ENCODE data around the gene TYMS.

DNA sequence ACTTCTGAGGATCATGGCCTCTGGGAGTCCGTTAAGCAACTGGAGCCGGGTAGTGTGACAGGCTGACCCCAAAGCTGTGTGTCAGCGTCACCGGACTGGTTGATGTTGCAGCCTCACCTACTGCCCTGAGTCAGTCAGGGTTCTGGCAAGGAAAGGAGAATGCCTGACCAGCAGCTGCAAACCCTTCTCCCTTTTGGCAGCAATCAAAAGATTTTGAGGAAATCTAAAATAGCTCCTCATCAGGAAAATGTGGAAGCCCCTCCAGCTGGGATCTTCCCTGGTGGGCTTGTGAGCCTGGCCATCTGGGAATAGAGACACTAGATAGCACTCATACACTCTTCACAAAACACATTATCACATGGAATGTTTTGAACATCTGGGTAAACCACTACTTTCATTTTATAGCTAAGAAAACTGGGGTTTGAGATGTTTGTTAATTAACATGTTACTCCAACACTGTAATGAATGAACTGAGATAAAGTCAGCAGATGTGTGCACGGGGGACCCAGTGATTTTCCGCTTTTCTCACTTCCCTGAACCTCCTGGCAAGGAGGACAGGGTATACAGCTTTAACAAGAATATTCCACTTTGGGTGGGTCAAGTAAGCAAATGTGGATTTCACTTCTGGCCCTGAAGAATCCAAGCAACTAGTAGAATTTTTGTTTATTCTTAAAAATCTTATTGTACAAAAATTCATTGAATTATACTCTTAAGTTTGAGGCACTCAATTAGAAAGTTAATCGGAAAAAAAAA, 36.0 kb upstream of the TYMS start:
- TF ChIP-seq, protein P1, sequence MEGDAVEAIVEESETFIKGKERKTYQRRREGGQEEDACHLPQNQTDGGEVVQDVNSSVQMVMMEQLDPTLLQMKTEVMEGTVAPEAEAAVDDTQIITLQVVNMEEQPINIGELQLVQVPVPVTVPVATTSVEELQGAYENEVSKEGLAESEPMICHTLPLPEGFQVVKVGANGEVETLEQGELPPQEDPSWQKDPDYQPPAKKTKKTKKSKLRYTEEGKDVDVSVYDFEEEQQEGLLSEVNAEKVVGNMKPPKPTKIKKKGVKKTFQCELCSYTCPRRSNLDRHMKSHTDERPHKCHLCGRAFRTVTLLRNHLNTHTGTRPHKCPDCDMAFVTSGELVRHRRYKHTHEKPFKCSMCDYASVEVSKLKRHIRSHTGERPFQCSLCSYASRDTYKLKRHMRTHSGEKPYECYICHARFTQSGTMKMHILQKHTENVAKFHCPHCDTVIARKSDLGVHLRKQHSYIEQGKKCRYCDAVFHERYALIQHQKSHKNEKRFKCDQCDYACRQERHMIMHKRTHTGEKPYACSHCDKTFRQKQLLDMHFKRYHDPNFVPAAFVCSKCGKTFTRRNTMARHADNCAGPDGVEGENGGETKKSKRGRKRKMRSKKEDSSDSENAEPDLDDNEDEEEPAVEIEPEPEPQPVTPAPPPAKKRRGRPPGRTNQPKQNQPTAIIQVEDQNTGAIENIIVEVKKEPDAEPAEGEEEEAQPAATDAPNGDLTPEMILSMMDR (IDR thresholded peaks at IDR 0.05) = no peak
- no peak for TF ChIP-seq EZH2 (IDR thresholded peaks at IDR 0.05; ENCODE audit: borderline replicate concordance, insufficient read depth, low read depth, low read length, poor library complexity, severe bottlenecking)
